T-helper 22 cell (primary cell): Measurements from ENCODE around the gene TCERG1L.
"Not testable (repeated sequence)": the region's sequence is repeated elsewhere in the genome, so short reads cannot be mapped to it uniquely, and the experiment has no call there.

Experiments used
- DNase-seq: peaks from one replicate; pipeline ENCODE4 v3.0.0-alpha.2; 2020; ENCODE audit warnings: low read depth

Gene TCERG1L

GRCh38 chr10:131248376-131249165 lies 63.0 kb downstream of the TCERG1L start:
- DNase-seq, result no peak

GRCh38 chr10:131247873-131248272 lies 63.6 kb downstream of the TCERG1L start:
- DNase-seq, result no peak

- DNase-seq, result no peak
Observed at GRCh38 chr10:131246775-131247174, 64.7 kb downstream of the TCERG1L start.

GRCh38 chr10:131246089-131246488 lies 65.4 kb downstream of the TCERG1L start:
- DNase-seq, result no peak

GRCh38 chr10:131245475-131246059 lies 66.0 kb downstream of the TCERG1L start:
- DNase-seq, result no peak

GRCh38 chr10:131244836-131245235 lies 66.7 kb downstream of the TCERG1L start:
- DNase-seq, result no peak

GRCh38 chr10:131243076-131243475 lies 68.4 kb downstream of the TCERG1L start:
- no peak for DNase-seq

GRCh38 chr10:131242007-131242406 lies 69.5 kb downstream of the TCERG1L start:
- no peak for DNase-seq

GRCh38 chr10:131240691-131241090 lies 70.8 kb downstream of the TCERG1L start:
- DNase-seq, result no peak

- no peak for DNase-seq
Observed at GRCh38 chr10:131239926-131240325, 71.6 kb downstream of the TCERG1L start.

- DNase-seq, result no peak
Observed at GRCh38 chr10:131239450-131239849, 72.1 kb downstream of the TCERG1L start.

GRCh38 chr10:131238669-131239280 lies 72.7 kb downstream of the TCERG1L start:
- no peak for DNase-seq

GRCh38 chr10:131237991-131238651 lies 73.4 kb downstream of the TCERG1L start:
- DNase-seq, result no peak

- DNase-seq, result not testable (repeated sequence)
Observed at GRCh38 chr10:131234606-131235005, 76.9 kb downstream of the TCERG1L start.

GRCh38 chr10:131233611-131234258 lies 77.8 kb downstream of the TCERG1L start:
- no peak for DNase-seq

GRCh38 chr10:131231965-131232541 lies 79.5 kb downstream of the TCERG1L start:
- DNase-seq, result no peak

- DNase-seq, result no peak
Observed at GRCh38 chr10:131231323-131231964, 80.1 kb downstream of the TCERG1L start.

GRCh38 chr10:131230641-131231322 lies 80.7 kb downstream of the TCERG1L start:
- no peak for DNase-seq

- DNase-seq, result no peak
Observed at GRCh38 chr10:131230166-131230565, 81.4 kb downstream of the TCERG1L start.

- DNase-seq, result no peak
Observed at GRCh38 chr10:131227163-131227740, 84.3 kb downstream of the TCERG1L start.
